GM18951 (cell line): ENCODE results near the gene CCDC85A.

Source experiments
- POLR2A ChIP-seq: IDR thresholded peaks from 4 replicates; pipeline ENCODE4 v1.6.1; 2011; ENCODE audit warnings: mild to moderate bottlenecking; ENCODE audit not compliant: insufficient read length, insufficient read depth; ENCODE audit errors: extremely low read depth
- in situ Hi-C: fragments of 300-500 bp; cut with MboI; formaldehyde crosslinking; loops from one replicate; pipeline ENCODE4 v1.12.0; 2022; ENCODE audit warnings: low sequenced_read_pairs, mixed read lengths, inconsistent platforms; ENCODE audit not compliant: unreplicated experiment

Gene CCDC85A

DNA sequence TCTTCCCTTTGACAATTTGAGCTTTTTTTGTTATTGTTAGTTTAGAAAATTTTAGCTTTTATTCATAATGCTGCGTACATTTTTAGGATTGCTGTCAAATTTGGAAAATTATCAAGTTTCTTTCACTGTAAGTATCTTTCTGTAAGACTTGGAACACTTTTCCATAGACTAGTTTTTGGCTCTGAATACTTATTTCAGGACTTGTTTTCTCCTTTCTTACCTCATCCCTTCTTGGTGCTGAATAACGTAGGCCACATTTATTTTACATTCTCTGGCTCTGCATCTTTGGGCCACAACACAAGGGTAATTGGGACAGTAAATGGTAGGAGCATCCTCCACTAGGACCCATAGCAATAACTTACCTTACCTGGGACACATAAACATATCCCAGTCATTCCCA, 85.1 kb downstream of the CCDC85A start:
- TF ChIP-seq POLR2A: no peak
- in situ Hi-C loops: no loop called here

DNA sequence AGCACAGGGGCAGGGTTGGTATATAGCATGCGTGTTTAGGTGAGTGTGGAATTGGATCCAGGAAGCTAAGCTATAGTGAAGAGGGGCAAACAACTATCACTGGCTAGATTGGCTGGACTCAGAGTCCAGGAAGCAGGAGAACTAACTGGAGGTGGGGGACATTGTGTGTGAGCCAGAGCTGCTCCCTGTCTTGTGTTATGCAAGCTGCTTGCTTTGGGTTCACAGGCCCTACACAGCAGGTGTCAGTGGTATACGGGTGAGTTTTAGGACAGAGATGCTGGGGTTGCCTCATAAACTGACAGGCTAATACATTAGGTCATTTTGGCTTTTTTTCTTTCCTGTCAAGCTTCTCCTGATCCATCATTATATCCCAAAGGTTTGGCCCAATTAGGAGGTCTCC, 87.5 kb downstream of the CCDC85A start:
- in situ Hi-C loops: no loop called here
- TF ChIP-seq POLR2A: no peak

DNA sequence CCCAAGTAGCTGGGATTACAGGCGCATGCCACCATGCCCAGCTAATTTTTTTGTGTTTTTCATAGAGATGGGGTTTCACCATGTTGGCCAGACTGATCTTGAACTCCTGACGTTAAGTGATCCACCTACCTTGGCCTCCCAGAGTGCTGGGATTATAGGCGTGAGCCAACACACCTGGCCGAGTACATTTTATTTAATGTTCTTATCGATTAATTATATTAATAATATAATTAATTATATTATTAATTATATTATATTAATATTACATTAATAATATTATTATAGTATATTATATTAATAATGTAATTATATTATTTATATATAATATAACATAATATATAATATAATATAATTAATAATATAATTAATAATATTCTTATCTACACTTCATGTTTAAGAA, 101.4 kb downstream of the CCDC85A start:
- no peak for TF ChIP-seq POLR2A
- in situ Hi-C loops: no loop called here

DNA sequence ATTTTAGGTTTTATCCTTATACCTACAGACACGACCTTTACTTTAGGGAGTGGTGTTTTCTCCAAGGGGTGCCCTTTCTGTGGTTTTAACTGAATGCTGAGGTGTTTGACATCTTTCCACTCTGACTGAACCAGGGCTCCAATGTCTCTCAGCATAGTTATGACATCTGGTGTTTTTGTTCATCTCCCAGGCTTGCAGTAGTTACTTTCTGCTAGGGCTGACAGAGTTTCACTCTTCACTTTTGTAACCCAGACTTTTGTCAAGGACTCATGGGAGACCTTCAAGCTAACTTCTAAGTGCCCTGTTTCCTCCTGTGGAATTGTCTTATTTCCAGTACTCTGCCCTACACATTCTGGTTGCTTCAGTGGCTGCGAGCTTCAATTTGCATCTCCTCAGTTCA, 103.1 kb downstream of the CCDC85A start:
- in situ Hi-C loops: no loop called here
- TF ChIP-seq POLR2A: no peak

DNA sequence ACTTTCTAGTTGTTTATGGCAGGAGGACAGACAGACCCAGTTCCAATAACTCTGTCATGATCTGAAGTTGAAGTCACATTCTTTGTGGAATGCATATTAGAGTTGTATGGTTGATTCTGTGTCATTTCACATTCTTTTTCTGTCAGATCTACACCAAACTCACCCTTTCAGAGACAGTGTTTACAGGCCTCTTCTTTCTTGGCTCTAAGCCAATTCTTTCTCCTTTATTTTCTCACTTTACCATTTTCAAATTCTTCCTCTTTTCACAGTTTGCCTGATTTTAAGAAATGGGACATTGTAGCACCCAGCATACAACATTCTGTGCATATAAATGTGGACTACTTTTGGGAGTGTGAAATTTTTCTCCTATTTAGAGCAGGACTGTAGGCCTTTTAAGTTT, 103.7 kb downstream of the CCDC85A start:
- TF ChIP-seq POLR2A: no peak
- in situ Hi-C loops: no loop called here

DNA sequence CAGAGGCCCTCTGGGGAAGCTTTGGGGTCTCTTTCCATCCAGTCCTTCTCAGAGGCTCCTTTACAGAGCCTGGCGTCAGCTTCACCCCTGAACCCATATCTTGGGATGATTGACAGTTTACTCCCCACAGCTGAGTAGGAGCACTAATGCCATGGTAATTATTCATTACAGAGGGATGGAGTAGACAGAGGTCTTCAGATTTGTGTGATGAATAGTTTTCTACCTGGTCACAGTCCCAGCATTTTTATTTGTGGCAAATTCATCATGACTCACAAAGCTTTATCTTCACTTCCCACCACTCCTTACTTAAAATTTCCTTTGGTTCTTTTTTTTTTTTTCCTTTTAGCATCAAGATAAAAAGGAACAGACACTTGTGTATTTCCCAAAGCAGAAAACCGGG, 104.2 kb downstream of the CCDC85A start:
- no peak for TF ChIP-seq POLR2A
- in situ Hi-C loops: no loop called here

DNA sequence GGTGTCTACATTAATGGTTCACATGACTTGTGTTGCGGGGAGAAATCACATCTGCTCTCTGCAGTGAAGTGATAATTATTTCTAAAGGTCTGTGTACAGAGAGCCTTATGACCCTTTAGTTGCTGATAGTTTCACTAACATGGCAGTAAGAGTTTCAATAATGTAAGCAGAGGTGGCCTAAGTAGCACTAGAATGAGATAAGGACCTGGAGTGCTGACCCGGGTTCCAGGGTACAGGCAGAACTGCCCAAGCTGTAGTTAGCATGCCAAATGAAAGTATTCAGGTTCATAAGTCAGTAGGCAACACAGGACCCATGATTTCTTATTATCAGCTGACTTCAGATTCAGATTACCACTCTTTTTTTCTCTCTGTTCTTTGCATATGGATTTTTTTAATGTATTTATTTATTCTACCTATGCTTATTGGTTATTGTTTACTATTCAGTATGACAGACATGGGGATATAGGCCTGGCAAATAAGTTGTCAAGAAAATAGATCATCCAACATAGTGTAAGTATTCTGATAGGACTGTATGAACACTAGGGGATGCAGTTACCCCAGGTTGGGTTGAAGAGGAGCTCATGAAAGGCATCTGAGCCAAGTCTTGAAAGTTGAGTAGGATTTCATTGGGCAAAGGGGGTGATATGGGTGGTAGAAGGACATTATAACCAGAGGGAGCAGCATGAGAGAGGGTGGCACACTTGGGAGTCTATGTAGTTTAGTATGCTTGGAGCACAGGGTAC, 105.2 kb downstream of the CCDC85A start:
- in situ Hi-C loops: no loop called here
- no peak for TF ChIP-seq POLR2A

DNA sequence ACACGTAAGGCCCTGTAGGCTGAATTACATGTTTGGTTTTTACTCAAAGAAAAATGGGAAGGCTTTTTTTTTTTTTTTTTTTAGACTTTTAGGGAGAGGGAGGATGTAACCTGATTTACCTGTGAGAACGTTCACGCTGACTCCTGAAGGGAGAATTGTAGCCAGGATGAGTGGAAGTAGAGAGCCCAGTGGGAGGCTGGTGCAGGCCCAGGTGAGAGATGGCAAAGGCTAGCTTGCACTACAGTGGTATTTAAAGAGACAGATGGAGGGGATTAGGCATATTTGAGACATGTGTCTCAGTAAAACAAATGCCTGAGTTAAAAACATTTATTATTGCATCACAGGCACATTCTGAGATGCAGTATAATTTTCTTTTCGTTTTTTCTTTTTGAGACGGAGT, 107.9 kb downstream of the CCDC85A start:
- no peak for TF ChIP-seq POLR2A
- in situ Hi-C loops: no loop called here

DNA sequence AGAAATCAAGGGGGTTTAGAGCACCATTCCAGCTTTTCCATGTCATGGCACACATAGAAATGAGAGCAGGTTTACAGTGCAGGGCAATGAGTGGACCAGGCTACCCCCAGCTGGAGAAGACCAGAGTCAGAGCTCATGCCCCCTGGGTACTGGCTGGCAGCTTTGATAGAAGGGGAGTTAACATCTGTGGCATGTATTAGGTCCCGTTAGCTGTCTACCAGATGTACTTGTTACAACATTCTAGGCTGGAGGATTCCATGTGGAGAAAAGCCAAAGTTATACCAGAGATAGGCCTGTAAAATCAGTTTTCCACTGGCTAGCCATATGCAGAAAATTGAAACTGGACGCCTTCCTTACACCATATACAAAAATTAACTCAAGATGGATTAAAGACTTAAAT, 109.2 kb downstream of the CCDC85A start:
- in situ Hi-C loops: no loop called here
- no peak for TF ChIP-seq POLR2A

DNA sequence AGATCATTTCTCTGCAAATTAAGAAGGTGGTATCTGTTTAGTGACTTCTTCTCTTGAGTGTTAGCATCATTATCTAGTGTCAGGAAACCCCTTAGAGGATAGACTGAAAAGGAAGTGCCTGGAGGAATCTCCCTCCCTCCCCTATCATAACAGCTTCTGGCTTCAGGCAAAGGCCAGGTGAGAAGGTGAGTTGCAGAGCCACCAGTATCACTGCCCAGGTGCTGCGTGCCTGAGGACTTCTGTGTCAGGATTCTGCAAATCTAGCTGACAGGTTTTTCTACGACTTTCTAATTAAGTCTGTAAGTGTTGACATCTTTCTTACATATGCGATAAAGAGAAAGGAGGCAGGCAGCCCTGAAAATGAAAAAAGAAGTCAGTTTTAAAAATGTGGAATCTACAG, 111.9 kb downstream of the CCDC85A start:
- in situ Hi-C loops: no loop called here
- TF ChIP-seq POLR2A: no peak

DNA sequence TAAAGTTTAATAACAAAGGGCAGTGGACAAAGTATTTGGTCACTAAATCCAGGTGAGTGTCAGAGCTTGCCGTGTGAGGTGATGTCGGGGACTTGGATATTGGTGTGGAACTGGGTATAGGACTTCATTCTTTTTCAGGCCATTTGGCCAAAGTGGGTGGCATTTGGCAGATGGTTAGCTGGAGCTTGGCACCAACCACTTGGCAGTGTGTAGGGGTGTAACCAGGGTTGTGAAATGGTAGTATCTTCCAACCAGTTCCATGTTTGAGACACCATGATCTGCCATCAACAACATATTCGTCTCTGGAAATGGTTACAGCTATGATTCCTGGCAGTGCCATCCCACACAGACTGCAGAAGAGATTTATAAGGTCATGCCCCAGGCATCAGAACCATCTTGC, 113.9 kb downstream of the CCDC85A start:
- TF ChIP-seq POLR2A: no peak
- in situ Hi-C loops: no loop called here

DNA sequence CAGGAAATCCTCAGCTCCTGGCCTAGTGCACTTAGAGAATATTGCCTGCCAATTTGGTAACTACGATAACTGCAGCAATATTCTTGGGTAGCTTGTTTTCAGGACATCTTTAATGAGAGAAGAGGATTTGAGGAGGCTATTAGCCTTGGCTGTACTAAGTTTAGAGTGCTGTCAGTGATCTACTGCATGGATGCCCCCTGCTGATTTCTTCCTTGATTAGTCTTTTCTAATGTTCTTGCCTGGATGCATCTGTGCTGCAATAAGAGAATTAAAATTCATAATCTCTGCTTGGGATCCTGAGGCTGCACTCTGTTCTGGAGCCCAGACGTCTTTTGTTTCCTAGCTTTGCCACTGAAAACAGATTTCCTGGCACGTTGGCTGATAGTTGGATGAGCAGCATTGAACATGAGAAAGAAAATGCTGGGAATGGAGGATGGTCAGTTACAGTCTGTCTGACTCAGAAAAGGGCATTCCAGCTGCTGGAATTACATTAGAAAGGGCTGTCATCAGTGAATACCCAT, 115.4 kb downstream of the CCDC85A start:
- TF ChIP-seq POLR2A: no peak
- in situ Hi-C loops: no loop called here

DNA sequence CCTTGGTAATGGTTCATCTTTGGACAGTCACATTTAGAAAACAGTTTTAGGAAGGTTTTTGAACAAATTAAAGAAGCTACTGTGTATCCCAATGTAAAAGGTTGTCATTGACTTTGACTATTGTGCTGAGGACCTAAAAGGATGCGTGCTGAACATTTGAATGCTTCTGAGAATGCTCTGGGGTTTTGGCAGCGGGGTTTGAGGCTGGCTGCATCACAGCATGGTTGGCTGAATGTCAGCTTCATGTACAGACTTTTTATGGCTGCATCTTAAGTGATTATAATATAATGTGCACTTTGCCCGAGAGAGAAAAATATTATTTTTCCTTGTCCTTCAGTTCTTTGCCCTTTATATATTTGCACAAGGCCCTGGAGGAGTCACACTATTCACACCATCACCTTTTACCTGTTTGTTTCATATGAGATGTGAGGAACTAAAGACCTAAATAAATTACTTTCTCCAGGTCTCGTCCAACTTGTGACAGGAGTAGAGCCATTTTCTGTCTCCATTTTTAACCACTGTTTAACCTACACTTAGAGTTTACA, 125.9 kb downstream of the CCDC85A start:
- TF ChIP-seq POLR2A: no peak
- in situ Hi-C loops: no loop called here

DNA sequence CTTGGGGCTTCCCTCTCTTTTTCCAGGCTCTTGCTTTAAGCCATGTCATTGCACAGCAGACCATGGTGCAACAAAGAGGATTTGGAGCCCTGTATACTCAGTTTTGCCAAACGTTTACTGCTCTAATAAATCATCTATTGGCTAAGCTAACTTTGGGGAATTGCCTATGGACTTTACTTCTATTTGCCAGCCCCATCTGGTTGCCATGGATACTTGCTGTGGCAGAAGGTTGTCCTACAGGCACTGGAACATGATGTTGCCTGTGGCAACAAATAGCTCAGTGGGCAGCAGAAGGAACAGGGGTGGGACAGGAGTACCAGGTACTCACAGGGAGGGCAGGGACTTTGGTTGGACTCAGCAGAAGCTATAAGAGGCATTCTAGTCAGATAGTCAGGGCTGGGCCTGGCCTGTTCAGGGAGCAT, 129.7 kb downstream of the CCDC85A start:
- no peak for TF ChIP-seq POLR2A
- in situ Hi-C loops: no loop called here
